ENCODE results near the gene ALG14.

- TF ChIP-seq, protein P1, sequence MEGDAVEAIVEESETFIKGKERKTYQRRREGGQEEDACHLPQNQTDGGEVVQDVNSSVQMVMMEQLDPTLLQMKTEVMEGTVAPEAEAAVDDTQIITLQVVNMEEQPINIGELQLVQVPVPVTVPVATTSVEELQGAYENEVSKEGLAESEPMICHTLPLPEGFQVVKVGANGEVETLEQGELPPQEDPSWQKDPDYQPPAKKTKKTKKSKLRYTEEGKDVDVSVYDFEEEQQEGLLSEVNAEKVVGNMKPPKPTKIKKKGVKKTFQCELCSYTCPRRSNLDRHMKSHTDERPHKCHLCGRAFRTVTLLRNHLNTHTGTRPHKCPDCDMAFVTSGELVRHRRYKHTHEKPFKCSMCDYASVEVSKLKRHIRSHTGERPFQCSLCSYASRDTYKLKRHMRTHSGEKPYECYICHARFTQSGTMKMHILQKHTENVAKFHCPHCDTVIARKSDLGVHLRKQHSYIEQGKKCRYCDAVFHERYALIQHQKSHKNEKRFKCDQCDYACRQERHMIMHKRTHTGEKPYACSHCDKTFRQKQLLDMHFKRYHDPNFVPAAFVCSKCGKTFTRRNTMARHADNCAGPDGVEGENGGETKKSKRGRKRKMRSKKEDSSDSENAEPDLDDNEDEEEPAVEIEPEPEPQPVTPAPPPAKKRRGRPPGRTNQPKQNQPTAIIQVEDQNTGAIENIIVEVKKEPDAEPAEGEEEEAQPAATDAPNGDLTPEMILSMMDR (IDR thresholded peaks at IDR 0.05) = no peak
- no peak for TF ChIP-seq POLR2A (IDR thresholded peaks at IDR 0.05)
These were observed 22.8 kb downstream of the ALG14 start for GRCh38 chr1:95049935-95050334.

Data from thyroid gland (tissue), 4 donors.